ENCODE results near the gene CREB3L1.

Gene CREB3L1

DNA sequence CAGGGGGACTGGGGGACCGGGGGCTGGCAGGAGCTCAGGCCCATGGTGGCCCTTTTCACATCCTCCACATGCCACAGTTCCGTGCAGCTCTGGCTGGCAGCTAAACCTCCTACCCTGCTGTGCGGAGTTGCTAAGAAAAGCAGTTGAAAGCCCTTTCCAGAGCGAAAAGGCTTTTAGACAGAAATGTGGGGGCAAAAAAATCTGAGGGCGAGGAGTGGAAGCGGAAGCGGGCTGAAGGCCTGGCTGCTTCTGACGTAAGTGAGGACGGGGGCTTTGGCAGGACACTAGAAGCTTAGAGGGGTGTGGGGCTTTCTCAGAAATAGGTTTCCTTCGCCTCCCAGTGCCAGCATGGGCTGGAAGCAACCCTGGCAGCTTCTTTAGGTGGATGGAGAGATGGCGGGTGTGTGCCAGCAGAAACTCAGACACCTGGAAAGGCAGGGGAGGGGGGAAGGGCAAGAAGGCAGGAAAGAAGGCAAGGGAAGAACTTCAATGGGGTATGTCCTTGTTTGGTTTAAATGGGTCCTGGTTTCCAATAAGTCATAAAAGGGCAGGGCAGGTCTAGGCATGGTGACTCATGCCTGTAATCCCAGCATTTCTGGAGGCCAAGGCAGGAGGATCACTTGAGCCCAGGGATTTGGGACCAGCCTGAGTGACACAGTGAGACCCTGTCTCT lies 58.6 kb downstream of the CREB3L1 start:
- H3K9me3 Mint-ChIP-seq: no peaks in the 10 kb centered on the region
- H3K4me3 Mint-ChIP-seq: peak overlapping the region; percentile 73
- peaks cover 5% of the 10 kb centered on the region for H3K36me3 Mint-ChIP-seq
- peaks cover 66% of the 10 kb centered on the region for H3K27me3 Mint-ChIP-seq
- CTCF ChIA-PET: no interaction called here
- no peak for DNase-seq
- peak overlapping the region; percentile 88 for H3K27ac Mint-ChIP-seq
- peaks cover 74% of the 10 kb centered on the region for H3K4me1 Mint-ChIP-seq

DNA sequence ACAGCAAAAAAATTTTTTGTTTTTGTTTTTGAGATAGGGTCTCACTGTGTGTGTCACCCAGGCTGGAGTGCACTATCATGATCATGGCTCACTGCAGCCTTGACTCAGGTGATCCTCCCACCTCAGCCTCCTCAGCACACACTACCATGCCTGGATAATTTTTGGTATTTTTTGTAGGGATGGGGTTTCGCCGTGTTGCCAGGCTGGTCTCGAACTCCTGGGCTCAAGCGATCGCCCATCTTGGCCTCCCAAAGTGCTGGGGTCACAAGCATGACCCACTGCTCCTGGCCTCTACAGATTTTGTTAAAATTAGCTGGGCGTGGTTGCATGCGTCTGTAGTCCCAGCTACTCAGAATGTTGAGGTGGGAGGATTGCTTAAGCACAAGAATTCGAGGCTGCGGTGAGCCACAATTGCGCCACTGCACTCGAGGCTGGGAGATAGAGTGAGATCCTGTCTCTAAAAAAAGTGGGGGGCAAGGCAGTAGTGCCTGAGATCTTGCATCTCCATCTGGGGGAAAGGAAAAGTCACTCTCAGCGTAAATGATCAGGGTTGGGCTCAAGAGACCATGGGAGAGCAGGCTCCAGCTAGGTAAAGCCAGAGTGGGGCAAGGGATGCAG lies 59.2 kb downstream of the CREB3L1 start:
- no peaks in the 10 kb centered on the region for H3K9me3 Mint-ChIP-seq
- CTCF ChIA-PET: no interaction called here
- peak overlapping the region; percentile 88 for H3K27ac Mint-ChIP-seq
- peaks cover 74% of the 10 kb centered on the region for H3K4me1 Mint-ChIP-seq
- peak; percentile 62 for DNase-seq
- H3K36me3 Mint-ChIP-seq: peaks cover 3% of the 10 kb centered on the region
- peaks cover 63% of the 10 kb centered on the region for H3K27me3 Mint-ChIP-seq
- H3K4me3 Mint-ChIP-seq: no peak overlapping the region

- H3K4me3 Mint-ChIP-seq: no peak overlapping the region
- H3K27me3 Mint-ChIP-seq: peaks cover 53% of the 10 kb centered on the region
- peaks cover 77% of the 10 kb centered on the region for H3K4me1 Mint-ChIP-seq
- no peak overlapping the region for H3K27ac Mint-ChIP-seq
- H3K36me3 Mint-ChIP-seq: peaks cover 3% of the 10 kb centered on the region
- H3K9me3 Mint-ChIP-seq: no peaks in the 10 kb centered on the region
- no peak for DNase-seq
- CTCF ChIA-PET: interaction anchor here (0.7 kb wide), 1 partner anchor 14 kb away, joined by 3 read pairs; no protein-coding TSS in a partner anchor
These were observed 60.3 kb downstream of the CREB3L1 start for GRCh38 chr11:46337626-46338345.

GRCh38 chr11:46338636-46338987 lies 61.1 kb downstream of the CREB3L1 start:
- Mint-ChIP-seq H3K4me1 (peaks cover 80% of the 10 kb centered on the region), H3K27me3 (peaks cover 45% of the 10 kb centered on the region), H3K27ac (peak overlapping the region; percentile 9), H3K4me3 (no peak overlapping the region), H3K36me3 (peaks cover 1% of the 10 kb centered on the region), H3K9me3 (no peaks in the 10 kb centered on the region)
- CTCF ChIA-PET: interaction anchor here (0.7 to 1.2 kb wide), 2 partner anchors 13 to 25 kb away, joined by 3 read pairs; no protein-coding TSS in a partner anchor
- no peak for DNase-seq

GRCh38 chr11:46338988-46339666 lies 61.7 kb downstream of the CREB3L1 start:
- CTCF ChIA-PET: interaction anchor here (1.0 to 1.4 kb wide), 3 partner anchors 9 to 31 kb away, joined by 3 to 4 read pairs (median 3); no protein-coding TSS in a partner anchor
- Mint-ChIP-seq H3K4me3 (no peak overlapping the region), H3K27me3 (peaks cover 40% of the 10 kb centered on the region), H3K4me1 (peaks cover 80% of the 10 kb centered on the region), H3K27ac (no peak overlapping the region), H3K36me3 (peaks cover 1% of the 10 kb centered on the region), H3K9me3 (no peaks in the 10 kb centered on the region)
- DNase-seq: no peak

GRCh38 chr11:46339816-46340215 lies 62.4 kb downstream of the CREB3L1 start:
- Mint-ChIP-seq H3K36me3 (peaks cover 3% of the 10 kb centered on the region), H3K27ac (no peak overlapping the region), H3K4me3 (no peak overlapping the region), H3K27me3 (peaks cover 33% of the 10 kb centered on the region), H3K4me1 (peaks cover 80% of the 10 kb centered on the region), H3K9me3 (no peaks in the 10 kb centered on the region)
- CTCF ChIA-PET: interaction anchor here (1.0 to 1.8 kb wide), 4 partner anchors 9 to 32 kb away, joined by 3 to 6 read pairs (median 4); no protein-coding TSS in a partner anchor
- DNase-seq: no peak

DNA sequence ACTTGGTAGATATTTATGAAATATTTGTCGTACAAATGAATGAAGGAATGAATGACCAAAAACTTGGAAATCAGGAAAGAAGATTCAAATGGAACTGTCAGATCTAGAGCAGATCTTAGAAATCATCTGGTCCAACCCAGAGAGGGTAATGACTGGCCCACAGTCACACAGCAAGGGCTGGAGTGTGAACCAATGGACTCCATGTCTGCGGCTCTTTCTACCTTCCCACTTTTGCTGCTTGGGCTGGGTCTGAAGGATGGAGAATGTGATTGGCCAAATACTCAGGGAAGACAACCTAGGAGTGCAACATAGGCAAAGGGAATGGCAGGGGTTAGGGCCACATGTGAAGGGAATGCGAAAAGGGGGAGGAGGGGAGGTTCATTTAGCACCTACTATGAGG lies 64.0 kb downstream of the CREB3L1 start:
- DNase-seq: no peak
- Mint-ChIP-seq H3K4me1 (peaks cover 81% of the 10 kb centered on the region), H3K4me3 (no peak overlapping the region), H3K27me3 (peaks cover 18% of the 10 kb centered on the region), H3K27ac (peak overlapping the region; percentile 25), H3K36me3 (peaks cover 8% of the 10 kb centered on the region), H3K9me3 (no peaks in the 10 kb centered on the region)
- CTCF ChIA-PET: interaction anchor here (0.6 to 1.9 kb wide), 4 partner anchors 8 to 102 kb away, joined by 3 to 6 read pairs (median 4); no protein-coding TSS in a partner anchor

GRCh38 chr11:46342239-46342638 lies 64.8 kb downstream of the CREB3L1 start:
- peak; percentile 59 for DNase-seq
- H3K27me3 Mint-ChIP-seq: peaks cover 14% of the 10 kb centered on the region
- H3K27ac Mint-ChIP-seq: peak overlapping the region; percentile 25
- peaks cover 81% of the 10 kb centered on the region for H3K4me1 Mint-ChIP-seq
- CTCF ChIA-PET: interaction anchor here (1.1 to 1.9 kb wide), 3 partner anchors 10 to 103 kb away, joined by 3 to 6 read pairs (median 3); no protein-coding TSS in a partner anchor
- H3K36me3 Mint-ChIP-seq: peaks cover 8% of the 10 kb centered on the region
- no peak overlapping the region for H3K4me3 Mint-ChIP-seq
- no peaks in the 10 kb centered on the region for H3K9me3 Mint-ChIP-seq

- Mint-ChIP-seq H3K27me3 (peaks cover 8% of the 10 kb centered on the region), H3K9me3 (no peaks in the 10 kb centered on the region), H3K4me3 (no peak overlapping the region), H3K4me1 (peaks cover 72% of the 10 kb centered on the region), H3K27ac (no peak overlapping the region), H3K36me3 (peaks cover 12% of the 10 kb centered on the region)
- CTCF ChIA-PET: interaction anchor here (0.8 to 1.6 kb wide), 4 partner anchors 10 to 105 kb away, joined by 3 to 5 read pairs (median 4); no protein-coding TSS in a partner anchor
- no peak for DNase-seq
These were observed 66.1 kb downstream of the CREB3L1 start for GRCh38 chr11:46343520-46343919.

DNA sequence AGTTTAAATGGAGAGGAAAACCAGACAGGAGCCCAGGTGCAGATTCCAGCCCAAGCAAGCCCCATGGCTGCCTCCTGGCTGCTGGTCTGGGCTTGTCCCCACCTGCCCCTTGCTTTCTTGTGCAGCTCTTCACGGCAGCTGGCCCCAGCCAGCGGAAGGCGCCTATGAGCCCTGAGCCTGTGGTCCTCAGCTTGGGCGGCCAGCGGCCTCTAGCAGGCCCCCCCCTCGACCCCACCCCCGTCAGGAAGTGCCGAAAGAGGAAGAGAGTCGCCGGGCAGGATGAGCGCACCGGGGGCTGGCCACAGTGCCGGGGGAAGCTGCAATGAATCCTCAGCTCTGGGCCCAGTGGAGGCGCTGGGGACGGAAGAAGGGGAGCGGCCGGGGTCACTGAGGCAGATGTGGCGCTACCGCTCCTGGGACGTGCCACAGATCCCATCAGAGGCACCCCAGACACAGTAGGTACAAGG lies 67.7 kb downstream of the CREB3L1 start:
- Mint-ChIP-seq H3K27ac (peak overlapping the region; percentile 82), H3K27me3 (no peaks in the 10 kb centered on the region), H3K4me3 (peak overlapping the region; percentile 84), H3K36me3 (peaks cover 26% of the 10 kb centered on the region), H3K4me1 (peaks cover 75% of the 10 kb centered on the region), H3K9me3 (no peaks in the 10 kb centered on the region)
- CTCF ChIA-PET: interaction anchor here (0.6 to 2.3 kb wide), 8 partner anchors 13 to 106 kb away, joined by 3 to 10 read pairs (median 5); no protein-coding TSS in a partner anchor
- peak; percentile 60 for DNase-seq

- H3K4me3 Mint-ChIP-seq: peak overlapping the region; percentile 84
- peak; percentile 67 for DNase-seq
- CTCF ChIA-PET: interaction anchor here (0.6 to 3.5 kb wide), 10 partner anchors 12 to 106 kb away, joined by 3 to 17 read pairs (median 5); no protein-coding TSS in a partner anchor
- H3K27me3 Mint-ChIP-seq: no peaks in the 10 kb centered on the region
- peak overlapping the region; percentile 82 for H3K27ac Mint-ChIP-seq
- peaks cover 29% of the 10 kb centered on the region for H3K36me3 Mint-ChIP-seq
- H3K4me1 Mint-ChIP-seq: peaks cover 81% of the 10 kb centered on the region
- no peaks in the 10 kb centered on the region for H3K9me3 Mint-ChIP-seq
These were observed 68.5 kb downstream of the CREB3L1 start for GRCh38 chr11:46345881-46346484.

DNA sequence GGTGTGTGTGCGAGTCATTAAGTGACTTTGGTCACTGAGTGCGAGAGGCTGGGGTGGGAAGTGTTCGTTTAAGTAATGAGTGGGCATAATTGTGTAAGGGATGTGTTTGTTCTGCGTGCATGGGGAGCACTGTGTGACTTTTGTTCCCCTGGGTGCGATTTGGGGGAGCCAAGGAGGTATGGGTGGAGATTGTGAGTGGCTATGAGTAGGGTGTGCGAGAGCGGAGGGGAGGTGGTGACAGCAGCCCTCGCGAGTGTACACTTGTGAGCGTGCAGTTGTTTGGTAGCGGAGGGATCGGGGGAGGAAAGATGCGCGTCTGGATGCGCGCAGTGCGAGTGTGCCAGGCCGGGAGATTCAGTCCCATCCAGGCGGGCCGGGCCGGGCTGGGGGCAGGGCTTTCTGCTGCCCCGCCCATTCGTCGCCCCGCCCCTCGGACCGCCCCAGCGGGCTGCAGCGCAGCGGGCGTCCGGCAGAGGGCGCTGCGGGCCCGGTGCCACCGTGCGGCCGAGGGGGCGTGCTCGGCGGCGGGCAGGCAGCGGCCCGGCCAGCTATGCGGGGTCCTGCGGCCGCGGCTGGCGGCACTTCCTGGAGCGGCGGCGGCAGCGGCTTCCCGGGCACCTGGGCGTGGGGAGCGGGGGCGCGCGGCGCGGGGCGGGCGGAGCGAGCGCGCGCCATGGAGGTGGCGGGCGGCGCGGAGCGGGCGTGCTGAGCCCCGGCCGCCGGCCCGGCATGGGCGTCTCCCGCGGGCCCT lies 69.6 kb downstream of the CREB3L1 start, which contains the start of gene DGKZ:
DGKZ (plus strand) TSS at position 578 of the 751 bp plus-strand sequence. CDS start 197 bp downstream, outside the sequence.
- CTCF ChIA-PET: interaction anchor here (1.2 to 3.5 kb wide), 6 partner anchors 11 to 108 kb away, joined by 3 to 17 read pairs (median 6); no protein-coding TSS in a partner anchor
- peaks cover 34% of the 10 kb centered on the region for H3K36me3 Mint-ChIP-seq
- peaks cover 81% of the 10 kb centered on the region for H3K4me1 Mint-ChIP-seq
- peak within 1 kb of the TSS; percentile 98 for H3K27ac Mint-ChIP-seq
- no peaks in the 10 kb centered on the region for H3K27me3 Mint-ChIP-seq
- no peaks in the 10 kb centered on the region for H3K9me3 Mint-ChIP-seq
- peak; percentile 88 for DNase-seq
- peak within 1 kb of the TSS; percentile 92 for H3K4me3 Mint-ChIP-seq

All from activated naive CD4-positive, alpha-beta T cell treated with anti-CD3 and anti-CD28 coated beads, Interleukin-2, amount 10 ng/mL, durations not matched to agents 7 days and 5 days (primary cell).